ENCODE results near the gene CDH4. TPM values are rescaled to one million over a fixed set of nuclear protein-coding genes. Genes with fewer than 3 reads are reported as not detected.

The CDH4 gene
- total RNA-seq, 2 donors from 2014 or later = not detected

DNA sequence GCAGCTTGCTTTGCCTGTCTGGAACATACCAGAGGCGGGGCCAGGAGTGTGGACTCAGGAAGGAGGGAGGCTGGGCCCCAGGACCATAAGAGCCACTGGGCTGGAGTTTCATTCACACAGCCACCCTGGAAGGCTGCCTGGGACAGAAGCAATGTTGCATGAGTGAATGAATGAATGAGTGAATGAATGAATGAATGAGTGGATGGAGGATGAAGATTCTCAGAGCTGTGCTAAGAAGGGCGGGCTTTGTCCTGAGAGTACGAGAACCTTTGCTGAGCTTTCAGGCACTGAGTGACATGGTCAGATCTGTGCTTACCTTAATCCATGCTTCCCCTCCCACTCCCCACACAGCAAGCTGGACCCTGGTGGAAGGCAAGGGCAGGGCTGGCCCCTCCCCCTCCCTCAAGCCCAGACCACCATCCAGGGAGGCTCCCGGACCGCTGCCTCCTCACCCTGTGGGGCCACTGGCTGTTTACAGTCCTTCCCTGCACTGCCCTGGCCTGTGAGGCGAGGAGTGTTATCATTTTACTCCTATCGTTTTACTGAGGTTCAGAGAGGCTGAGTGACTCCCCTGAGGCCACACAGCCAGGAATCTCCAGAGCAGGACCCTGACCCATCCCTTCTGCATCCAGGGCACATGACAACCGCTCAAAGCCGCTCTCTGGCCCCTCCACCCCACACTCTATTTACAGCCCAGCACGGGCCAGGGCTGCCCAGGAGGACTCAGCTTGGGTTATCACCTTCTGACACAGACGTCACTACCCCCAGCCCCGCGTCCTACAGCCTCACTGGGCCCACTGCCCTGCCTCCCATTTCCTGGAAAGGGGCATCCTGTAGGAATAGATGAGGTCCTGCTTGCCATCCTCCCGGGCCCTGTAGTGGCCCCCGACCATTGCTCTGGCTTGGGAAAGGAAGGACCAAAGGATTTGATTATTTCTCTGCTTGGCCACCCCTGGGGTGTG, 543.9 kb downstream of the CDH4 start:
- Histone ChIP-seq H3K4me1 (ENCODE audit: control insufficient read depth in 1 of 2, low read depth in 2 of 2) (no peaks in the 10 kb centered on the region), H3K4me3 (no peak overlapping the region), H3K9me3 (no peaks in the 10 kb centered on the region), H3K27ac (no peak overlapping the region), H3K36me3 (no peaks in the 10 kb centered on the region), H3K27me3 (replicated peaks; ENCODE audit: insufficient read depth) (no peaks in the 10 kb centered on the region)
- DNase-seq (ENCODE audit: low spot score) (no peak), ATAC-seq (ENCODE audit: insufficient number of reproducible peaks, low FRiP score, low read depth) (no peak)
- TF ChIP-seq, protein P1, sequence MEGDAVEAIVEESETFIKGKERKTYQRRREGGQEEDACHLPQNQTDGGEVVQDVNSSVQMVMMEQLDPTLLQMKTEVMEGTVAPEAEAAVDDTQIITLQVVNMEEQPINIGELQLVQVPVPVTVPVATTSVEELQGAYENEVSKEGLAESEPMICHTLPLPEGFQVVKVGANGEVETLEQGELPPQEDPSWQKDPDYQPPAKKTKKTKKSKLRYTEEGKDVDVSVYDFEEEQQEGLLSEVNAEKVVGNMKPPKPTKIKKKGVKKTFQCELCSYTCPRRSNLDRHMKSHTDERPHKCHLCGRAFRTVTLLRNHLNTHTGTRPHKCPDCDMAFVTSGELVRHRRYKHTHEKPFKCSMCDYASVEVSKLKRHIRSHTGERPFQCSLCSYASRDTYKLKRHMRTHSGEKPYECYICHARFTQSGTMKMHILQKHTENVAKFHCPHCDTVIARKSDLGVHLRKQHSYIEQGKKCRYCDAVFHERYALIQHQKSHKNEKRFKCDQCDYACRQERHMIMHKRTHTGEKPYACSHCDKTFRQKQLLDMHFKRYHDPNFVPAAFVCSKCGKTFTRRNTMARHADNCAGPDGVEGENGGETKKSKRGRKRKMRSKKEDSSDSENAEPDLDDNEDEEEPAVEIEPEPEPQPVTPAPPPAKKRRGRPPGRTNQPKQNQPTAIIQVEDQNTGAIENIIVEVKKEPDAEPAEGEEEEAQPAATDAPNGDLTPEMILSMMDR (IDR thresholded peaks at IDR 0.05) = no peak

DNA sequence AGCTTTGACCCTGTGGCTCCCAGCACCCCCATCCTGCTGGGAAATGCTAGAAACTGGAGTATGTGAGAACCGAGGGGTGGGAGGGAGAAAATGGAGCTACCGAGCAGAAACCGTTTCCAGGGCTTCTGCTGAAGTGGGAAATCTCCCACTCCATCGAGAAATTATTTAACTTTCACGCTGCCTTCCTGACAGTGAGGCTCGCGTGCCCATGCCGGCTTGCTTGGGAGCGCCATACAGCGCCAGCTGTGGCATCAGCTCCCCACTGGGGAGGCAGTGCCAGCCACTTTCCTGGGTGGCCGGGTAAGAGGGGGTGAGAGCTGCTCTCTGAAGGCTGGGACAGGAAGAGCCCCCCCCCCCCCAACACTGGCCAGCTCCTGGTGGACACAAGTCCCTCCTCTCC, 544.7 kb downstream of the CDH4 start:
- no peaks in the 10 kb centered on the region for H3K27me3 ChIP-seq (replicated peaks; ENCODE audit: insufficient read depth)

DNA sequence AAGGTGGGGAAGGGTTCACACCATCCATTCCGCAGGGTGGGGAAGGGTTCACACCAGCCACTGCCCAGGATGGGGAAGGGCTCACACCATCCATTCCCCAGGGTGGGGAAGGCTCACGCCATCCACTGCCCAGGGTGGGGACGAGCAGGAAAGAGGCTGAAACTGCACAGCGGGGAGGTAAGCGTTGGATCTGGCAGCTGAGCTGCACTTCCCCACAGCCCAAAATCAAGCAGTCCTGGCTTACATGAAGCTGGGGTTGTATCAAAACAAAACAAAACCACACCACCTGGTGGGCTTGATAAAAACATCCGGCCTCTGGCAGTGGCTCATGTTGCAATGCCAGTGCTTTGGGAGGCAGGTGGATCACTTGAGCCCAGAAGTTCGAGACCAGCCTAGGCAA, 545.1 kb downstream of the CDH4 start:
- TF ChIP-seq, protein P1 (IDR thresholded peaks at IDR 0.05) = no peak
- ATAC-seq (ENCODE audit: insufficient number of reproducible peaks, low FRiP score, low read depth) (no peak), DNase-seq (ENCODE audit: low spot score) (no peak)
- H3K4me3 ChIP-seq = no peak overlapping the region
- H3K4me1 ChIP-seq (ENCODE audit: control insufficient read depth in 1 of 2, low read depth in 2 of 2) = no peaks in the 10 kb centered on the region
- H3K27ac ChIP-seq = no peak overlapping the region
- no peaks in the 10 kb centered on the region for H3K9me3 ChIP-seq
- H3K27me3 ChIP-seq (replicated peaks; ENCODE audit: insufficient read depth) = no peaks in the 10 kb centered on the region
- H3K36me3 ChIP-seq = no peaks in the 10 kb centered on the region

More for the DNA sequence above, 544.7 kb downstream of the CDH4 start:
- Histone ChIP-seq H3K4me1 (ENCODE audit: control insufficient read depth in 1 of 2, low read depth in 2 of 2) (no peaks in the 10 kb centered on the region), H3K27ac (no peak overlapping the region), H3K9me3 (no peaks in the 10 kb centered on the region), H3K36me3 (no peaks in the 10 kb centered on the region), H3K4me3 (no peak overlapping the region)
- DNase-seq (ENCODE audit: low spot score) = no peak
- no peak for ATAC-seq (ENCODE audit: insufficient number of reproducible peaks, low FRiP score, low read depth)
- TF ChIP-seq, protein P1 (IDR thresholded peaks at IDR 0.05) = no peak

DNA sequence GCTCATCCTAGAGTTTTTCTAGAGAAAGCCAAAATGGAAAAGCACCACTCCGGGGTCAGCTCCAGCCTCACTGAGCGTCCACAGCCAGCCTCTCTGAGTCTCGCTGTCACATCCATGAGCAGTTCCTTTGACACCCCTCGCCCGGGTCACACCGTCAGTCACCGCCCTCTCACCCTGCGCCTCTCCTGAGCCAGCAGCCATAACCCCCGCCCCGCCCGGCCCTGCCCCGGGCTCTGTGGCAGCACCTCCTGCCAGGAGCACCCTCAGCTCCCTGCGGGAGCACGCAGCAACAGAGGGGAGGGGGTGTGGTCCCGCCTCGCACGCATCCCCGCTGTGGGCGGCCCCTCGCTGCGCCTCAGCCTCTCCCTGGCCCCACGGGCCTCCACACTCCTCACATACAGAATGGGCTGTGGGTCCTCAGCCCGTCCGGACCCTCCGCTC, 545.9 kb downstream of the CDH4 start:
- Histone ChIP-seq H3K9me3 (no peaks in the 10 kb centered on the region), H3K27ac (no peak overlapping the region), H3K36me3 (no peaks in the 10 kb centered on the region), H3K4me1 (ENCODE audit: control insufficient read depth in 1 of 2, low read depth in 2 of 2) (peaks cover 0 to under 1% of the 10 kb centered on the region in 2 donors), H3K27me3 (replicated peaks; ENCODE audit: insufficient read depth) (no peaks in the 10 kb centered on the region), H3K4me3 (no peak overlapping the region)
- no peak for DNase-seq (ENCODE audit: low spot score)
- ATAC-seq (ENCODE audit: insufficient number of reproducible peaks, low FRiP score, low read depth) = no peak
- TF ChIP-seq, protein P1 (IDR thresholded peaks at IDR 0.05) = no peak

DNA sequence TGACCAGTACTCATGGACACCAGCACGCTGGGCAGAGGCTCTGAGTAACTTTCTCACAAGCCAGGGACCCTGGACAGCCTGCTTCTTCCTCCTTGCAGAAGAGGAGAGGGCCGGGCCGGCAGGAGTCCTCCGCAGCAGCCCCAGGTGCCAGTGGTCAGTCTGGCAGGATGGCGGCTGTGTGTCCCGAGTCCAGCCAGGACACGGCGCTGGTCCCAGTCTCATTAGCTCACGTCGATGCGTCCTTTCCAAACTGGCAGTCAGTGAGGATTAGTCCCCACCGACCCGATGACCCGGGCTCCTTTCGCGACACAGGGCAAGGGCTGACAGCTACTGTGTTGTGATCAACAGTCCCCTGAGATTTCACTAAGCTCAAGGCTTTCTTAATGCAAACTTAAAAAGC, 546.6 kb downstream of the CDH4 start:
- DNase-seq (ENCODE audit: low spot score) = no peak
- no peaks in the 10 kb centered on the region for H3K9me3 ChIP-seq
- no peaks in the 10 kb centered on the region for H3K36me3 ChIP-seq
- H3K4me3 ChIP-seq = no peak overlapping the region
- no peak for ATAC-seq (ENCODE audit: insufficient number of reproducible peaks, low FRiP score, low read depth)
- no peak overlapping the region for H3K27ac ChIP-seq
- H3K4me1 ChIP-seq (ENCODE audit: control insufficient read depth in 1 of 2, low read depth in 2 of 2) = peaks cover 0 to 7% of the 10 kb centered on the region in 2 donors
- no peaks in the 10 kb centered on the region for H3K27me3 ChIP-seq (replicated peaks; ENCODE audit: insufficient read depth)
- TF ChIP-seq, protein P1 (IDR thresholded peaks at IDR 0.05) = no peak
